H7 (cell line): ENCODE results near the gene NIF3L1. TPM values are rescaled to one million over a fixed set of nuclear protein-coding genes. Genes with fewer than 3 reads are reported as not detected.

Source experiments
- DNase-seq: peaks from one replicate; pipeline ENCODE4 v3.0.0; 2012
- H3K27me3 ChIP-seq: 2 replicates; pipeline ENCODE4 v1.6.0; 2011; ENCODE audit warnings: mild to moderate bottlenecking, low read length; ENCODE audit not compliant: control insufficient read depth, insufficient read depth
- H3K36me3 ChIP-seq: replicated peaks from 2 replicates; pipeline ENCODE4 v1.5.1; 2011; ENCODE audit warnings: low read length; ENCODE audit not compliant: control insufficient read depth, insufficient read depth
- H3K4me3 ChIP-seq: 2 replicates; pipeline ENCODE4 v1.5.1; 2011; ENCODE audit warnings: low read depth, mild to moderate bottlenecking, control low read depth, low read length, moderate library complexity; ENCODE audit not compliant: insufficient read depth
- total RNA-seq: library from RNA; depleted of rRNA; stranded (reverse); fragments of >200 nt; shearing (Covaris generic); gene quantifications from 2 replicates; pipeline ENCODE4 v1.2.3, GENCODE V29; 2014; rRNA removed

The NIF3L1 gene
- total RNA-seq, 1 experiment from 2014 or later, result 91.9 TPM

GRCh38 chr2:200913654-200914053, 24.5 kb downstream of the NIF3L1 start:
- DNase-seq, result no peak
- Histone ChIP-seq H3K4me3 (no peak overlapping the region), H3K36me3 (peaks cover 26% of the 10 kb centered on the region), H3K27me3 (no peaks in the 10 kb centered on the region)

- no peak overlapping the region for H3K4me3 ChIP-seq
- no peak for DNase-seq
- H3K27me3 ChIP-seq, result no peaks in the 10 kb centered on the region
- H3K36me3 ChIP-seq, result peaks cover 18% of the 10 kb centered on the region
These were observed 33.3 kb downstream of the NIF3L1 start for GRCh38 chr2:200922439-200922838.

GRCh38 chr2:200929334-200930249, 40.4 kb downstream of the NIF3L1 start:
- H3K27me3 ChIP-seq, result no peaks in the 10 kb centered on the region

GRCh38 chr2:200930947-200931626, 41.9 kb downstream of the NIF3L1 start:
- no peak for DNase-seq
- H3K4me3 ChIP-seq, result no peak overlapping the region
- peaks cover 19% of the 10 kb centered on the region for H3K36me3 ChIP-seq
- no peaks in the 10 kb centered on the region for H3K27me3 ChIP-seq

More at GRCh38 chr2:200929334-200930249, 40.4 kb downstream of the NIF3L1 start:
- DNase-seq, result no peak
- Histone ChIP-seq H3K36me3 (peaks cover 14% of the 10 kb centered on the region), H3K4me3 (no peak overlapping the region)

GRCh38 chr2:200939832-200940231, 50.7 kb downstream of the NIF3L1 start:
- Histone ChIP-seq H3K27me3 (no peaks in the 10 kb centered on the region), H3K4me3 (no peak overlapping the region), H3K36me3 (peaks cover 22% of the 10 kb centered on the region)
- DNase-seq, result no peak

- H3K27me3 ChIP-seq, result no peaks in the 10 kb centered on the region
- H3K36me3 ChIP-seq, result peaks cover 24% of the 10 kb centered on the region
- H3K4me3 ChIP-seq, result no peak overlapping the region
- no peak for DNase-seq
These were observed 54.4 kb downstream of the NIF3L1 start for GRCh38 chr2:200943527-200944105.

- peaks cover 25% of the 10 kb centered on the region for H3K36me3 ChIP-seq
- no peak overlapping the region for H3K4me3 ChIP-seq
- no peaks in the 10 kb centered on the region for H3K27me3 ChIP-seq
- DNase-seq, result no peak
These were observed 55.6 kb downstream of the NIF3L1 start for GRCh38 chr2:200944467-200945394.

GRCh38 chr2:200945395-200945729, 56.2 kb downstream of the NIF3L1 start:
- no peak overlapping the region for H3K4me3 ChIP-seq
- peaks cover 22% of the 10 kb centered on the region for H3K36me3 ChIP-seq
- DNase-seq, result no peak
- H3K27me3 ChIP-seq, result no peaks in the 10 kb centered on the region

- no peak overlapping the region for H3K4me3 ChIP-seq
- H3K27me3 ChIP-seq, result no peaks in the 10 kb centered on the region
- DNase-seq, result no peak
- peaks cover 18% of the 10 kb centered on the region for H3K36me3 ChIP-seq
These were observed 61.2 kb downstream of the NIF3L1 start for GRCh38 chr2:200950378-200950777.

Other genes starting within 250 kb of the NIF3L1 start
- gene BZW1, start 77.5 kb upstream of the NIF3L1 start, total RNA-seq, result 320 and 349 TPM in 2 replicates
- 14.7 and 36.0 TPM in 2 replicates for gene CLK1, start 24.7 kb upstream of the NIF3L1 start, total RNA-seq
- gene PPIL3, start 294 bp upstream of the NIF3L1 start, total RNA-seq, result 33.4 and 34.6 TPM in 2 replicates
- gene ORC2, start 74.3 kb downstream of the NIF3L1 start, total RNA-seq, result 24.3 and 44.7 TPM in 2 replicates
- 5.7 and 6.8 TPM in 2 replicates for gene HYCC2, start 182.3 kb downstream of the NIF3L1 start, total RNA-seq
- 45.7 and 56.7 TPM in 2 replicates for gene NDUFB3, start 182.6 kb downstream of the NIF3L1 start, total RNA-seq
- gene CFLAR, start 226.8 kb downstream of the NIF3L1 start, total RNA-seq, result 9.0 and 18.3 TPM in 2 replicates